Activated T-cell treated with anti-CD3 and anti-CD28 coated beads for 48 hours (primary cell): ENCODE results near the gene MICALL1.

Source experiments
- DNase-seq: peaks from one replicate; pipeline ENCODE4 v3.0.0-alpha.2; 2020; ENCODE audit warnings: low read depth

MICALL1 gene

GRCh38 chr22:37983860-37984791 is 78.0 kb downstream of the MICALL1 start, which contains the start of gene SOX10:
Gene SOX10 (minus strand): TSS chr22:37984555. CDS start chr22:37983784, 771 bp downstream.
- DNase-seq: no peak

GRCh38 chr22:37985050-37985585 is 79.0 kb downstream of the MICALL1 start:
- no peak for DNase-seq

GRCh38 chr22:37985751-37986281 is 79.7 kb downstream of the MICALL1 start:
- no peak for DNase-seq

- no peak for DNase-seq
These were observed 80.3 kb downstream of the MICALL1 start for GRCh38 chr22:37986371-37986770.

- DNase-seq: no peak
These were observed 83.3 kb downstream of the MICALL1 start for GRCh38 chr22:37989146-37990045.

- no peak for DNase-seq
These were observed 84.2 kb downstream of the MICALL1 start for GRCh38 chr22:37990301-37990700.

GRCh38 chr22:37990862-37991261 is 84.8 kb downstream of the MICALL1 start:
- DNase-seq: no peak

GRCh38 chr22:37991731-37992442 is 85.8 kb downstream of the MICALL1 start:
- DNase-seq: no peak
